BLaER1 treated with 17β-estradiol and CSF1 and Interleukin-3, amounts not matched to agents 10 nM and 100 nM (cell line): Measurements from ENCODE around the gene SLC25A22.
A peak's percentile ranks its signal among the peaks of the same experiment; 100 is the strongest.

Source experiments
- H3K27ac ChIP-seq, 11 experiments: shearing (Covaris generic); formaldehyde crosslinking; 2 replicates each; pipeline ENCODE4 v1.8.1; 2022
- H3K27me3 ChIP-seq, 11 experiments: shearing (Covaris generic); formaldehyde crosslinking; 2 replicates each; pipeline ENCODE4 v1.8.1; 2022
- H3K36me3 ChIP-seq, 11 experiments: shearing (Covaris generic); formaldehyde crosslinking; 2 replicates each; pipeline ENCODE4 v1.8.1; 2022
- H3K4me1 ChIP-seq, 10 experiments: shearing (Covaris generic); formaldehyde crosslinking; 2 replicates each; pipeline ENCODE4 v1.8.1; 2022
- H3K4me2 ChIP-seq, 11 experiments: shearing (Covaris generic); formaldehyde crosslinking; 2 replicates each; pipeline ENCODE4 v1.8.1; 2022
- H3K4me3 ChIP-seq, 10 experiments: shearing (Covaris generic); formaldehyde crosslinking; 2 replicates each; pipeline ENCODE4 v1.8.1; 2022
- H3K9ac ChIP-seq, 11 experiments: shearing (Covaris generic); formaldehyde crosslinking; 2 replicates each; pipeline ENCODE4 v1.8.1; 2022
- H3K9me3 ChIP-seq, 11 experiments: shearing (Covaris generic); formaldehyde crosslinking; replicated peaks in 1 of 11; 2 replicates each; pipeline ENCODE4 v1.8.1; 2022
- H4K20me1 ChIP-seq, 11 experiments: shearing (Covaris generic); formaldehyde crosslinking; 2 replicates each; pipeline ENCODE4 v1.8.1; 2022
- Cebpa-rat ChIP-seq, 11 experiments: shearing (Covaris generic); IDR thresholded peaks; 2 replicates each; pipeline ENCODE4 v1.8.1; 2022

The SLC25A22 gene

GRCh38 chr11:798093-798713, at the start of gene SLC25A22:
SLC25A22 (minus strand) TSS chr11:798281; CDS start chr11:795006, 3,275 bp downstream.
- Histone ChIP-seq H3K9me3 (no peaks in the 10 kb centered on the region), H3K36me3 (peaks cover 22 to 62% (median 55%) of the 10 kb centered on the region in 11 experiments; a peak in 20 of 22 replicates), H4K20me1 (peaks cover 0 to 90% (median 55%) of the 10 kb centered on the region in 11 experiments; a peak in 18 of 22 replicates), H3K9ac (peak within 1 kb of the TSS; percentile 74 to 93 (median 87)), H3K4me2 (peak within 1 kb of the TSS; percentile 99 to 100 (median 100)), H3K27ac (peak within 1 kb of the TSS in 10 of 11 experiments; percentile 53 to 89 (median 82); a peak in 20 of 22 replicates), H3K27me3 (no peaks in the 10 kb centered on the region), H3K4me1 (peaks cover 28 to 52% (median 45%) of the 10 kb centered on the region in 10 experiments), H3K4me3 (peak within 1 kb of the TSS; percentile 63 to 92 (median 87))
- no peak for TF ChIP-seq Cebpa-rat (IDR thresholded peaks at IDR 0.05)

- Histone ChIP-seq H3K9me3 (no peaks in the 10 kb centered on the region), H3K27me3 (peaks cover 0 to 18% (median 0%) of the 10 kb centered on the region in 11 experiments; a peak in 10 of 22 replicates), H3K4me2 (peak overlapping the region; percentile 87 to 99 (median 97)), H3K27ac (no peak overlapping the region), H4K20me1 (peaks cover 52 to 81% (median 63%) of the 10 kb centered on the region in 11 experiments; a peak in 21 of 22 replicates), H3K9ac (peak overlapping the region in 4 of 11 experiments; percentile 29 to 67 (median 43); a peak in 5 of 22 replicates), H3K4me3 (peak overlapping the region in 1 of 10 experiments; percentile 43; a peak in 1 of 20 replicates), H3K36me3 (peaks cover 0 to 18% (median 0%) of the 10 kb centered on the region in 11 experiments; a peak in 4 of 22 replicates), H3K4me1 (peaks cover 51 to 83% (median 76%) of the 10 kb centered on the region in 10 experiments)
- TF ChIP-seq Cebpa-rat (IDR thresholded peaks at IDR 0.05): no peak
Observed at GRCh38 chr11:847876-848275, 49.8 kb upstream of the SLC25A22 start.

- no peak for TF ChIP-seq Cebpa-rat (IDR thresholded peaks at IDR 0.05)
- H3K27ac ChIP-seq: peak overlapping the region in 4 of 11 experiments; percentile 15 to 43 (median 29); a peak in 2 of 22 replicates
- H3K4me2 ChIP-seq: peak overlapping the region; percentile 85 to 99 (median 98); a peak in 21 of 22 replicates
Observed at GRCh38 chr11:846496-847098, 48.5 kb upstream of the SLC25A22 start.

GRCh38 chr11:845872-846495, 47.9 kb upstream of the SLC25A22 start:
- peak overlapping the region in 2 of 10 experiments; percentile 99; a peak in 6 of 20 replicates for H3K4me3 ChIP-seq
- H3K4me2 ChIP-seq: peak overlapping the region; percentile 85 to 99 (median 98)
- no peak for TF ChIP-seq Cebpa-rat (IDR thresholded peaks at IDR 0.05)
- peaks cover 59 to 75% (median 66%) of the 10 kb centered on the region in 11 experiments for H4K20me1 ChIP-seq
- H3K4me1 ChIP-seq: peaks cover 57 to 78% (median 73%) of the 10 kb centered on the region in 10 experiments
- H3K27me3 ChIP-seq: peaks cover 0 to 18% (median 0%) of the 10 kb centered on the region in 11 experiments; a peak in 10 of 22 replicates
- H3K36me3 ChIP-seq: peaks cover under 1 to 16% (median 3%) of the 10 kb centered on the region in 11 experiments; a peak in 16 of 22 replicates
- peak overlapping the region in 9 of 11 experiments; percentile 5 to 54 (median 26); a peak in 10 of 22 replicates for H3K27ac ChIP-seq
- no peaks in the 10 kb centered on the region for H3K9me3 ChIP-seq
- H3K9ac ChIP-seq: peak overlapping the region; percentile 1 to 100 (median 59); a peak in 16 of 22 replicates

More at GRCh38 chr11:846496-847098, 48.5 kb upstream of the SLC25A22 start:
- H3K4me3 ChIP-seq: peak overlapping the region in 2 of 10 experiments; percentile 99; a peak in 3 of 20 replicates
- H4K20me1 ChIP-seq: peaks cover 58 to 75% (median 66%) of the 10 kb centered on the region in 11 experiments
- peaks cover 51 to 76% (median 71%) of the 10 kb centered on the region in 10 experiments for H3K4me1 ChIP-seq
- peaks cover 0 to 18% (median 0%) of the 10 kb centered on the region in 11 experiments; a peak in 10 of 22 replicates for H3K27me3 ChIP-seq
- peak overlapping the region in 9 of 11 experiments; percentile 2 to 100 (median 45); a peak in 10 of 22 replicates for H3K9ac ChIP-seq
- no peaks in the 10 kb centered on the region for H3K9me3 ChIP-seq
- H3K36me3 ChIP-seq: peaks cover 0 to 18% (median 0%) of the 10 kb centered on the region in 11 experiments; a peak in 3 of 22 replicates

DNA sequence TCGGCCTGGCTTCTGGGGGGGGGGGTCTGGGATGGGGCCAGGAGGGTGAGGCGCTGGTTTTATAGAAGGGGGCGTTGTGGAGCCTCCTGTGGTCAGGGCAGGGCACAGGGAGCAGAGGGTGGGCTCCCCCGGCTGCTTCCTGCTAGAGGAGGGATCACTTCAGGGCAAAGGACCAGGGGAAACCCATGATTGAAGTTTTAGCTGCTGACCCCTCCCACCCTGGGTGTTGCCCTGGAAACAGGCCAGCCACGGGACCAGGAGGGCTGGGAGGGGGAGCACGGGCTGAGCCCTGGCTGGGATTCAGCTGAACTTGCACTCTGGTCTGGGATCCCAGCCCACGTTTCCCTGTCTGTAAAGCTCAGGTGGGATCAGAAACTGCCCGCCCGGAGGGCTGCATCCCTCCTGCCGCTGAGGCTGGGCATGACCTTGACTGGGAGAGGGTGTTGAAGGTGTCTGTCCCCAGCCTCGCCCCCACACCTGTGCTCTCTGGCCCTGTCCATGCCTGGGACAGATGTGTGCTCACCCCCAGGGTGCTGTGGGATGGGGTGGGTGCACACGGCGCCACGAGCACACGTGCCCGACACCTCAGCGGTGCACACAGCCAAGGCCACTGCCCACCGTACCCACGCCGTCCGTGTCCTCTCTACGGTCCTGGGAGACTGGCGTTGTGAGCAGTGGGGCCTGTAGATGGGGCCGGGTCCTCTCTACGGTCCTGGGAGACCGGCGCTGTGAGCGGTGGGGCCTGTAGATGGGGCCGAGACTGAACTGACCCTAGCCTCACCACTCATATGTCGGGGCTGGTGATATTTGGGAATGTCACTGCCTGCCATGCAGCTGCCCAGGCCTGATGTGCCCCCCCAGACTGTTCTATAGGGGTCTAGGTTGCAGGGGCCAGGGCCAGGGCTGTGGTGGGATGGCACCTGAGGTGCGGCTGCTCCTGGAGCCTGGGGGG, 46.9 kb upstream of the SLC25A22 start:
- H3K4me1 ChIP-seq: peaks cover 67 to 78% (median 73%) of the 10 kb centered on the region in 10 experiments

GRCh38 chr11:843818-844692, 46.0 kb upstream of the SLC25A22 start:
- Histone ChIP-seq H3K9ac (peak overlapping the region; percentile 98 to 100 (median 99)), H3K4me3 (peak overlapping the region; percentile 87 to 100 (median 96)), H3K27ac (peak overlapping the region; percentile 49 to 100 (median 99); a peak in 21 of 22 replicates)

More for the DNA sequence above, 46.9 kb upstream of the SLC25A22 start:
- no peak for TF ChIP-seq Cebpa-rat (IDR thresholded peaks at IDR 0.05)
- no peaks in the 10 kb centered on the region for H3K9me3 ChIP-seq
- H3K27me3 ChIP-seq: peaks cover 0 to 16% (median 0%) of the 10 kb centered on the region in 11 experiments; a peak in 10 of 22 replicates
- H3K27ac ChIP-seq: peak overlapping the region in 10 of 11 experiments; percentile 13 to 100 (median 94); a peak in 16 of 22 replicates
- H4K20me1 ChIP-seq: peaks cover 59 to 75% (median 66%) of the 10 kb centered on the region in 11 experiments
- peak overlapping the region; percentile 35 to 100 (median 98); a peak in 20 of 22 replicates for H3K9ac ChIP-seq
- peak overlapping the region; percentile 85 to 99 (median 98) for H3K4me2 ChIP-seq
- H3K36me3 ChIP-seq: peaks cover 9 to 16% (median 13%) of the 10 kb centered on the region in 11 experiments
- H3K4me3 ChIP-seq: peak overlapping the region in 6 of 10 experiments; percentile 26 to 99 (median 94); a peak in 10 of 20 replicates

More at GRCh38 chr11:843818-844692, 46.0 kb upstream of the SLC25A22 start:
- Histone ChIP-seq H3K9me3 (no peaks in the 10 kb centered on the region), H3K4me2 (peak overlapping the region; percentile 85 to 99 (median 98)), H4K20me1 (peaks cover 62 to 75% (median 72%) of the 10 kb centered on the region in 11 experiments), H3K36me3 (peaks cover 18 to 24% (median 22%) of the 10 kb centered on the region in 11 experiments), H3K4me1 (peaks cover 65 to 74% (median 69%) of the 10 kb centered on the region in 10 experiments), H3K27me3 (peaks cover 0 to 13% (median 0%) of the 10 kb centered on the region in 11 experiments; a peak in 9 of 22 replicates)
- no peak for TF ChIP-seq Cebpa-rat (IDR thresholded peaks at IDR 0.05)
